HepG2 (cell line): ENCODE data around the gene EEPD1. TPM values are rescaled to one million over a fixed set of nuclear protein-coding genes. Genes with fewer than 3 reads are reported as not detected.
A peak's percentile ranks its signal among the peaks of the same experiment; 100 is the strongest.

Experiments
- BRD4 ChIP-seq: sonication (generic); formaldehyde crosslinking; IDR thresholded peaks from 2 replicates; pipeline ENCODE4 v1.4.0; 2020; ENCODE audit warnings: missing genetic modification reagents
- CCDC6 ChIP-seq: sonication (generic); formaldehyde crosslinking; IDR thresholded peaks from 2 replicates; pipeline ENCODE4 v1.8.1; 2022; ENCODE audit warnings: mild to moderate bottlenecking, missing genetic modification reagents, moderate library complexity
- MED8 ChIP-seq: sonication (generic); formaldehyde crosslinking; IDR thresholded peaks from 2 replicates; pipeline ENCODE4 v1.8.1; 2023; ENCODE audit warnings: mild to moderate bottlenecking, missing genetic modification reagents; ENCODE audit not compliant: insufficient replicate concordance
- MTA3 ChIP-seq: sonication (generic); formaldehyde crosslinking; IDR thresholded peaks from 2 replicates; pipeline ENCODE4 v1.4.0; 2020; ENCODE audit warnings: missing genetic modification reagents
- PCBP2 ChIP-seq: fragments of 200-400 bp; formaldehyde crosslinking; optimal IDR thresholded peaks from 2 replicates; pipeline ENCODE3; 2018; ENCODE audit warnings: low read length, low read depth; ENCODE audit not compliant: poor library complexity, severe bottlenecking
- PITX1 ChIP-seq: sonication (generic); formaldehyde crosslinking; IDR thresholded peaks from 2 replicates; pipeline ENCODE4 v1.5.1; 2020; ENCODE audit warnings: mild to moderate bottlenecking, missing genetic modification reagents
- POLR2AphosphoS2 ChIP-seq: IDR thresholded peaks from 2 replicates; pipeline ENCODE4 v1.6.1; 2011; ENCODE audit warnings: low read depth, low read length, improper control_type of control experiment
- TFDP2 ChIP-seq: sonication (generic); formaldehyde crosslinking; IDR thresholded peaks from 2 replicates; pipeline ENCODE4 v1.4.0; 2020; ENCODE audit warnings: missing genetic modification reagents
- THAP9 ChIP-seq: sonication (generic); formaldehyde crosslinking; IDR thresholded peaks from 2 replicates; pipeline ENCODE4; 2020; ENCODE audit warnings: missing genetic modification reagents, mild to moderate bottlenecking, borderline replicate concordance
- TOE1 ChIP-seq: sonication (generic); formaldehyde crosslinking; IDR thresholded peaks from 2 replicates; pipeline ENCODE4 v1.4.0; 2020; ENCODE audit warnings: mild to moderate bottlenecking, missing genetic modification reagents
- ZFP1 ChIP-seq: IDR thresholded peaks from 2 replicates; pipeline ENCODE4 v1.6.1; 2016
- ZNF142 ChIP-seq: sonication (generic); formaldehyde crosslinking; IDR thresholded peaks from 2 replicates; pipeline ENCODE4 v1.4.0; 2020; ENCODE audit warnings: missing genetic modification reagents
- ZNF275 ChIP-seq: sonication (generic); formaldehyde crosslinking; IDR thresholded peaks from 2 replicates; pipeline ENCODE4 v1.8.0; 2022; ENCODE audit warnings: missing genetic modification reagents, mild to moderate bottlenecking, inconsistent platforms, borderline replicate concordance
- ZNF317 ChIP-seq: sonication (generic); formaldehyde crosslinking; IDR thresholded peaks from 2 replicates; pipeline ENCODE4 v1.5.0; 2020; ENCODE audit warnings: mild to moderate bottlenecking, missing genetic modification reagents
- ZNF335 ChIP-seq: sonication (generic); formaldehyde crosslinking; IDR thresholded peaks from 2 replicates; pipeline ENCODE4 v1.4.0; 2020; ENCODE audit warnings: missing genetic modification reagents
- ZNF501 ChIP-seq: sonication (generic); formaldehyde crosslinking; IDR thresholded peaks from 2 replicates; pipeline ENCODE4 v1.5.1; 2020; ENCODE audit warnings: mild to moderate bottlenecking, moderate library complexity, missing genetic modification reagents
- polyA plus RNA-seq, 8 experiments: library from polyadenylated mRNA; depleted of rRNA in 3 of 8; stranded (reverse) in 7 of 8; unstranded in 1 of 8; fragments of >200 nt; fragmentation: Illumina TruSeq in 4 of 8; extraction: Trizol in 4 of 8; gene quantifications; 2 replicates each; pipeline versions ENCODE4 v1.2.1 to v1.2.3, GENCODE V29; 2011 to 2016; ENCODE audit warnings: low read depth in 4 of 8, missing spikeins in 1 of 8, mixed read lengths in 1 of 8; ENCODE audit not compliant: insufficient read depth in 1 of 8
- total RNA-seq, 5 experiments: library from RNA; depleted of rRNA; stranded (reverse); fragments of >200 nt; fragmentation: Illumina TruSeq; extraction: Trizol; gene quantifications; 2 replicates each; pipeline ENCODE4 v1.2.3, GENCODE V29; 2016; ENCODE audit warnings: low read depth in 1 of 5

EEPD1 gene
- total and polyA plus RNA-seq, 2 of the 13 experiments (the other 11 are each of a cell fraction or from before 2014, with no cell fraction given) = 10.1 to 16.4 TPM

- TF ChIP-seq THAP9 (CRISPR knock-in tag) (peak; percentile 51; the same call in 1 of the 2 replicates), ZFP1 (CRISPR knock-in tag) (no peak), TOE1 (CRISPR knock-in tag) (no peak), BRD4 (no peak), TFDP2 (CRISPR knock-in tag) (no peak), ZNF142 (no peak), ZNF335 (no peak), ZNF275 (CRISPR knock-in tag) (no peak), PITX1 (CRISPR knock-in tag) (peak; percentile 46; the same call in 1 of the 2 replicates), POLR2AphosphoS2 (no peak), MTA3 (CRISPR knock-in tag) (no peak), CCDC6 (CRISPR knock-in tag) (peak; percentile 45; the same call in 1 of the 2 replicates), ZNF501 (CRISPR knock-in tag) (peak; percentile 64; the same call in 1 of the 2 replicates), ZNF317 (CRISPR knock-in tag) (no peak), MED8 (no peak), PCBP2 (no peak)
These were observed 119.7 kb downstream of the EEPD1 start (continued) for GRCh38 chr7:36272567-36273269.
